Inferior parietal cortex (tissue), 1 donor: ENCODE data around the gene CPN1.
"Not testable (repeated sequence)": the region's sequence is repeated elsewhere in the genome, so short reads cannot be mapped to it uniquely, and the experiment has no call there.

Experiments
- DNase-seq: peaks from one replicate; pipeline ENCODE4 v3.0.0-alpha.2; 2016; ENCODE audit errors: extremely low spot score

Gene CPN1

DNA sequence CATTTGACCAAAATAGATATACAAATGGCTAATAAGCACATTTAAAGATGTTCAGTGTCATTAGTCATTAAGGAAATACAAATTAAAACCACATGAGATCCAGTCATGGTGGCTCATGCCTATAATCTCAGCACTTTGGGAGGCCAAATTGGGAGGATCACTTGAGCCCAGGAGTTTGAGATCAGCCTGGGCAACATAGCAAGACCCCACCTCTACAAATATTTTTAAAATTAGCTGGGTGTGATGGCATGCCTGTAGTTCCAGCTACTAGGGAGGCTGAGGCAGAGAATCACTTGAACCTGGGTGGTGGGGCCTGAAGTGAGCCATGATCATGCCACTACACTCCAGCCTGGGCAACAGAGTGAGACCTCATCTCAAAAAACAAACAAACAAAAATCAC lies 607 bp upstream of the CPN1 start:
- not testable (repeated sequence) for DNase-seq

DNA sequence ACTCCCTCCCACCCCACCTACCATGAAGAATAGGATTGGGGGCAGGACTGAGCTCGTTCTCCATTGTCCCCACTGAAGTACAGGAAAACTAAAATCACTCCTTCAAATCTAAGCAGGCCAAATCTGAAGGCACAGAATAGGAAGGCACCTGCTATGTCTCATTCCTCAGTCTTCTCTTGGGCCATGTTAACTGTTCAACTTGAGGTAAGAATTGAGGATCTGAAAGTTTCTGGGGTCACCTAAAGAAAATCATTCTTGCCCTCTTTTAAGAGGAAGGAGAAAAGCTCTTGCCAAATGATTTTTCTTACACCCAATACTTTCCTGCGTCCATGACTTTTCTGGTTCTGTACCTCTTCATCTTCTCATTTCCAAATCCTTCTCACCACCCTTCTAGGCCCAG lies 4.9 kb downstream of the CPN1 start:
- no peak for DNase-seq

GRCh38 chr10:100075426-100076220 lies 6.0 kb downstream of the CPN1 start:
- DNase-seq, result no peak

- DNase-seq, result no peak
These were observed 9.2 kb downstream of the CPN1 start for GRCh38 chr10:100072514-100072913.

DNA sequence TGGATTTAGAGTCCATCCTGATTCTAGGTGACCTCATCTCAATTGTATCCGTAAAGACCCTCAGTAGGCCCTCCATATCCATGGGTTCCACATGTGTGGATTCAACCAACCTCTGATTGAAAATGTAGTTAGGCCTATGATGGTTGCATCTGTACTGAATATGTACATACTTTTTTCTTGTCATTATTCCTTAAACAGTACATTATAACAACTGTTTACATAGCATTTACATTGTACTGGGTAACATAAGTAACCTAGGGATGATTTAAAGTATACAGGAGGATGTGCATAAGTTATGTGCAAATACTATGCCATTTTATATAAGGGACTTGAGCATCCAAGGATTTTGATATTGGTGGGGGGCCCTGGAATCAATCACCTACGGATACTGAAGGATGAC lies 10.1 kb downstream of the CPN1 start:
- no peak for DNase-seq

GRCh38 chr10:100067466-100067865 lies 14.2 kb downstream of the CPN1 start:
- no peak for DNase-seq

DNA sequence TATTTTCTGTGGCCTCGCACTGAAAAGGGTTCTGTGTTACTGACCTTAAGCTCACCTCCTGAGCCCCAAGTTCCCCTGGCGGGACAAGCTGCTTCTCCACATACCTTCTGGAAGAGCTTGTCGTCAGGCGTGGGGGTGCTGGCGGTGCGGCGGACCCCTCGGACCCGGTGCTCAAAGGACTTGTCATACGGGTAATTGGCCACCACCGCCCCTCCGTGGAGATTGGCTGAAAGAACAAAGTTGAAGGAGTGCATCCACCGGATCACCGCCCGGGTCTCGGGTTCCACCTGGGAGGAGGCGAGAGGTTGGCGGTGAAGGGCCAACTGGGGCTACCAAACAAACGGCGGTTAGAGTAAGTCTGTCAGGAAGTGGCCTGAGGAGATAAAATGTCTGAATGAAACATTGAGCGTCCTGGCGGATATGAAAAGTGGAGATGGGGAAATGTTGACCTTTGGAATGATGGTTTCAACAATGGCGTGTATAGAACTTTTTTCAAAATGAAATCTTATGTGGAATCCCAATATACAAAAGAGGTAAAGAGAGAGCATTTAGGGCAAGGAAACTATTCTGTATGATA lies 16.5 kb downstream of the CPN1 start:
- DNase-seq, result no peak

- DNase-seq, result no peak
These were observed 20.3 kb downstream of the CPN1 start for GRCh38 chr10:100061401-100061800.

DNA sequence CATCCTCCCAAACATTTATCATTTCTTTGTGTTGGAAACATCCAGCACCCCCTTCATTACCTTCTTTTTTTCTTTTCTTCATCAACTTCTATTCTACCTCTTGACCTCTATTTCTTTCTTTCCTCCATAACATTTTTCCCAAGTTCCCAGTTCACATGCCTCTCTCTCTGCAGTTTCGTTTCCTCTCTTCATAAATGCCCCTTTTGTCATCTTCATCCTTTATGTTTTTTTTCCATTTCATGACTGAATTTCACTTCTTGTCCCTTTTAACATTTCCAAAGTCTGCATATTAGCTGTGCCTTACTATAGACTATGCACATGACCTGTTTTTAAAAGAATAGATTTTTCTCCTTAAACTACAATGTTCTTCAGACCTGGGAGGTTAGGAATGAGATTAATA lies 23.7 kb downstream of the CPN1 start:
- DNase-seq, result no peak

- no peak for DNase-seq
These were observed 27.8 kb downstream of the CPN1 start for GRCh38 chr10:100053686-100054460.

DNA sequence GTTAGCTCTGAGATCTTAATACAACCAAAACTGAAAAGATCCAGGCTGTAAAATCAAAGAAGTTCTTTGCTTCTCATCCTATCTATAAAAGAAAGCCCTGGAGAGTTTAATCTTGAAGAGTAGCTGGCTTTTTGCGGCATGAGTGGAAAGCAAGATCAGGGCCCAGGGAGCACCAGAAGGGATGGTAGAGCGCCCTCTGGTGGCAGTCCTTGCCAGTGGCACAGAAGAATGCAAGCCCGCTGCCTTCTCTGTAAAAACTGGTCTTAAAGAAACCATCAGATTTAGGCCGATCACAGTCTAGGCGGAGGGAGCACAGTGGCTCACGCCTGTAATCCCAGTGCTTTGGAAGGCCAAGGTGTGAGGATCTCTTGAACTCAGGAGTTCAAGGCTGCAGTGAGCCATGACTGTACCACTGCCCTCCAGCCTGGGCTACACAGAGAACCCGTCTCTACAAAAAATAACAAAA lies 35.6 kb downstream of the CPN1 start:
- peak; percentile 87 for DNase-seq

- no peak for DNase-seq
These were observed 36.1 kb downstream of the CPN1 start for GRCh38 chr10:100045592-100045991.

GRCh38 chr10:100043796-100044195 lies 37.9 kb downstream of the CPN1 start:
- DNase-seq, result no peak

GRCh38 chr10:100043344-100043743 lies 38.3 kb downstream of the CPN1 start:
- no peak for DNase-seq

- no peak for DNase-seq
These were observed 40.2 kb downstream of the CPN1 start for GRCh38 chr10:100041306-100042002.

DNA sequence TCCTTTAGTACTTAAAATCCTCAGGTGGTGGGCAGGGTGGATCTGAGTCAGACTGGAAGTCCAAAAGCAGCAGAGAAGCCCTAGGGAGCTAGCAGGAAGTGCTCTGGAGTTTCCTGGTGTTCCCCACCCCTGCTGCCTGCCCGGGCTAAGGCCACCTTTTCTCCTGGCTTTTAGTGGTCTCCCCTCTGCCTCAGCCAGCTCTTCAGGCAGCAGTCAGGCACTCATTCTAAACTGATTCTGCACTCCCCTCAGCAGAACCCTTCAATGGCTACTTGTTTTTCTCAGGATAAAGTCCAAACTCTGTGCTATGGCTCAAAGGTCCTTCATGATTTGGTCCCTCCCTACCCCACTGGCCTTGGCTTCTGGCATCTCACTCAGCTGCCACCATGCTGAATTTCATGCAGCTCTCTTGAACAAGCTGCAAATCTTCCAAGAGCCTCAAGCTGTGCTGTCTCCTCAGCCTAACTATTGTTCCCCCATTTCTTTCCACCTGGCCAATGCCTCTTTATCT lies 43.1 kb downstream of the CPN1 start:
- no peak for DNase-seq

DNA sequence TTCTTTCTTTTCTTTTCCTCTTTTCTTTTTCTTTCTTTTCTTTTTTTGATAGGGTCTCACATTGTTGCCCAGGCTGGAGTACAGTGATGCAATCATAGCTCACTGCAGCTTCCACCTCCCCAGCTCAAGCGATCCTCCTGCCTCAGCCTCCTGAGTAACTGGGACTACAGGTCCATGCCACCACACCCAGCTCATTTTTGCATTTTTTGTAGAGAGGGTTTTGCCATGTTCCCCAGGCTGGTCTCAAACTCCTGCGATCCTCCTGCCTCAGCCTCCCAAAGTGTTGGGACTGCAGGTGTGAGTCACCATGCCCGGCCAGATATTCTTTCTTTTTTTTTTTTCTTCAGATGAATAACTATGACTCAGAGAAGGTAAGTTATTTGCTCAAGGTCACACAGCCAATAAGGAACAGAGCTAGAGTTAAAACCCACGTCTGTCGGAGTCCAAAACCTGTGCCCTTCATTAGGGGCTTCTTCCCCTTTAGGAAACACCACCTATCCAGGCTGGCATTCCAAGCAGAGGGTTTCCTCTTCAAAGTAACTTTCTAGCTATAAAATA lies 43.8 kb downstream of the CPN1 start:
- no peak for DNase-seq

GRCh38 chr10:100036850-100037249 lies 44.8 kb downstream of the CPN1 start:
- DNase-seq, result no peak

DNA sequence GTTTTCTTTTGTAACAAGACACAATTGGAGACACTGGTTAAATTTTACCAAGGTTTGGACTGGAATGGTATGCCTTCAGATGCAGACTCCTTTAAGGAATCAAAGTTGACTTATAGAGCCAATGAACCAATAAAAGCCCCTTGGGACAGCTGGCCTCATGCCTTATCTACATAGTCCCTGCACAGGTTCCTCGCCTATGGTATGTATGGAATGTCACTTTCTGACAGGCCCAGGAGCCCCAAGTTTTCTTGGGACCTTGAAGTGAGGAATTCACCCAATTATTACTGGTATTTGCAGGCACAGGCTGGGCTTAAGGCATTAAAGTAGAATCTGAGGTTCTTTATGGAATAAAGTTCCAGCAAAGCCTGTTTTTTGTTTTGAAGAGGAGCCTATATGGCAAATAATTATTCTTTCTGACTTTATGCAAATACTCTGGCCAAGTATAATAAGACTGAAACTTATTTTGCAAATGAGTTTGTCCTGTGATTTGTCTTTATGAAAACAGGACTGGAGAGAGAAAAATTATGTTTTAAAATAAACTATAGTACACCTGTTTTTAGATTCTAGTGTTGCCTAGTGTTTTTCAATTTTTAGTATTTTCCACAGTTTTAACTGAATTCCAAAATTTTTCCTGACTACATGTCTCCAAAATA lies 47.8 kb downstream of the CPN1 start:
- DNase-seq, result no peak

DNA sequence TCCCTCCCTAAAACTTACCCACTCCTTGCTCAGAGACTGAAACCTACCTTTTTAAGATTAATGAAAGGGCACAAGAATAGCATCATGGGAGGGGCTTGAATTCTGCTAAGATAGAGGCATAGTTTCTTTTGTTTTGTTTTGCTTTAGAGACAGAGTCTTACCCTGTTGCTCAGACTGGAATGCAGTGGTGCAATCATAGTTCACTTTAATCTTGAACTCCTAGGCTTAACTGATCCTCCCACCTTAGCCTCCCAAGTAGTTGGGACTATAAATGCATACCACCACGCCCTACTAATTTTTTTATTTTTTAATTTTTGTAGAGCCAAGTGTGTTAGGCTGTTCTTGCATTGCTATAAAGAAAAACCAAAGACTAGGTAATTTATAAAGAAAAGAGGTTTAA lies 54.3 kb downstream of the CPN1 start:
- DNase-seq, result no peak

- no peak for DNase-seq
These were observed 56.1 kb downstream of the CPN1 start for GRCh38 chr10:100025576-100025975.
